GM19372 (cell line): ENCODE data around the gene TMEM202.
"Not testable (repeated sequence)": the region's sequence is repeated elsewhere in the genome, so short reads cannot be mapped to it uniquely, and the experiment has no call there.

Experiments used
- ATAC-seq: cut with Tn5 transposase; IDR thresholded peaks from one replicate; pipeline ENCODE4 v1.9.1; 2021; ENCODE audit warnings: mild to moderate bottlenecking, low read depth, moderate library complexity; ENCODE audit not compliant: unreplicated experiment

TMEM202 gene

GRCh38 chr15:72398648-72399047, 543 bp downstream of the TMEM202 start:
- ATAC-seq = no peak

GRCh38 chr15:72402726-72403125, 4.6 kb downstream of the TMEM202 start:
- ATAC-seq = no peak

GRCh38 chr15:72404356-72404755, 6.3 kb downstream of the TMEM202 start:
- ATAC-seq = no peak

- no peak for ATAC-seq
These were observed 6.7 kb downstream of the TMEM202 start for GRCh38 chr15:72404841-72405240.

- ATAC-seq = no peak
These were observed 8.8 kb downstream of the TMEM202 start for GRCh38 chr15:72406936-72407335.

GRCh38 chr15:72411111-72411510, 13.0 kb downstream of the TMEM202 start:
- ATAC-seq = no peak

- ATAC-seq = no peak
These were observed 13.4 kb downstream of the TMEM202 start for GRCh38 chr15:72411544-72411943.

GRCh38 chr15:72413337-72413736, 15.2 kb downstream of the TMEM202 start:
- ATAC-seq = not testable (repeated sequence)

- no peak for ATAC-seq
These were observed 17.2 kb downstream of the TMEM202 start for GRCh38 chr15:72415304-72415703.

- not testable (repeated sequence) for ATAC-seq
These were observed 21.7 kb downstream of the TMEM202 start for GRCh38 chr15:72419768-72420167.

GRCh38 chr15:72420576-72420975, 22.5 kb downstream of the TMEM202 start:
- ATAC-seq = no peak

GRCh38 chr15:72421484-72421883, 23.4 kb downstream of the TMEM202 start:
- no peak for ATAC-seq

GRCh38 chr15:72423256-72423655, 25.2 kb downstream of the TMEM202 start:
- no peak for ATAC-seq

- ATAC-seq = no peak
These were observed 28.6 kb downstream of the TMEM202 start for GRCh38 chr15:72426753-72427152.

GRCh38 chr15:72437650-72438316, 39.7 kb downstream of the TMEM202 start:
- ATAC-seq = no peak

GRCh38 chr15:72442848-72443247, 44.7 kb downstream of the TMEM202 start:
- ATAC-seq = not testable (repeated sequence)

GRCh38 chr15:72445426-72445825, 47.3 kb downstream of the TMEM202 start:
- ATAC-seq = no peak

- ATAC-seq = no peak
These were observed 52.7 kb downstream of the TMEM202 start for GRCh38 chr15:72450805-72451204.

GRCh38 chr15:72451224-72451623, 53.1 kb downstream of the TMEM202 start:
- ATAC-seq = no peak

GRCh38 chr15:72456684-72457083, 58.6 kb downstream of the TMEM202 start:
- ATAC-seq = no peak
